IMR-90 (cell line): ENCODE data around the gene CDC73. TPM values are rescaled to one million over a fixed set of nuclear protein-coding genes. Genes with fewer than 3 reads are reported as not detected.
A peak's percentile ranks its signal among the peaks of the same experiment; 100 is the strongest.

ENCODE experiments used
- ATAC-seq: fragments of 200-7000 bp; cut with Tn5 transposase; 2 replicates; pipeline ENCODE4 v1.9.1; 2020; ENCODE audit warnings: low read depth, mild to moderate bottlenecking, moderate library complexity
- BruUV-seq: library from RNA; stranded (reverse); fragments of 400-500 nt; replicated peaks from 2 replicates; lab custom pipeline; 2021; lab: Mats Ljungman, UMichigan
- CTCF ChIA-PET: fragments of 300-600 bp; formaldehyde crosslinking; extraction: SDS; loops from one replicate; lab custom pipeline; 2021; ENCODE audit warnings: antibody characterized with exemption; lab: Yijun Ruan, JAX
- POLR2A ChIA-PET: fragments of 300-600 bp; sonication (Branson Sonifier 250); formaldehyde crosslinking; loops from one replicate; lab custom pipeline; 2022; ENCODE audit warnings: antibody characterized with exemption; ENCODE audit not compliant: unreplicated experiment; lab: Charles Lee
- DNase-seq: peaks from one replicate; pipeline ENCODE4 v3.0.0; 2013
- H2AFZ ChIP-seq: replicated peaks from 2 replicates; pipeline ENCODE3; 2013; ENCODE audit warnings: low read length, mild to moderate bottlenecking; ENCODE audit not compliant: poor library complexity
- H2AK5ac ChIP-seq: 2 replicates; pipeline ENCODE4 v1.6.1; 2013; ENCODE audit warnings: low read depth, low read length, inconsistent platforms
- H2AK9ac ChIP-seq: replicated peaks from 2 replicates; pipeline ENCODE3; 2013; ENCODE audit warnings: mild to moderate bottlenecking, low read depth, low read length, moderate library complexity; ENCODE audit not compliant: poor library complexity
- H2BK120ac ChIP-seq: 2 replicates; pipeline ENCODE4 v1.6.1; 2013; ENCODE audit warnings: low read depth, low read length, inconsistent platforms
- H2BK15ac ChIP-seq: 3 replicates; pipeline ENCODE4 v1.6.1; 2013; ENCODE audit warnings: low read depth, low read length, inconsistent platforms
- H2BK20ac ChIP-seq: 2 replicates; pipeline ENCODE4 v1.6.1; 2013; ENCODE audit warnings: low read depth, mild to moderate bottlenecking, inconsistent platforms, low read length, moderate library complexity
- H2BK5ac ChIP-seq: 2 replicates; pipeline ENCODE4 v1.6.1; 2013; ENCODE audit warnings: mild to moderate bottlenecking, low read depth, low read length, inconsistent platforms; ENCODE audit not compliant: poor library complexity, severe bottlenecking
- H3K14ac ChIP-seq: replicated peaks from 2 replicates; pipeline ENCODE4 v1.6.1; 2013; ENCODE audit warnings: low read depth, low read length, inconsistent platforms
- H3K18ac ChIP-seq: 2 replicates; pipeline ENCODE4 v1.6.1; 2013; ENCODE audit warnings: low read depth, low read length, control low read depth
- H3K23ac ChIP-seq: 2 replicates; pipeline ENCODE4 v1.6.1; 2013; ENCODE audit warnings: low read depth, low read length, inconsistent platforms
- H3K27ac ChIP-seq: 2 replicates; pipeline ENCODE4 v1.5.1; 2013; ENCODE audit warnings: mild to moderate bottlenecking, control low read depth, low read length; ENCODE audit not compliant: insufficient read depth
- H3K27me3 ChIP-seq: 2 replicates; pipeline ENCODE4 v1.6.1; 2013; ENCODE audit warnings: low read length; ENCODE audit not compliant: control insufficient read depth, insufficient read depth
- H3K36me3 ChIP-seq: 2 replicates; pipeline ENCODE4 v1.6.1; 2013; ENCODE audit warnings: low read length, mixed read lengths; ENCODE audit not compliant: control insufficient read depth, insufficient read depth
- H3K4ac ChIP-seq: 2 replicates; pipeline ENCODE4 v1.6.1; 2013; ENCODE audit warnings: low read depth, low read length, inconsistent platforms
- H3K4me1 ChIP-seq: 2 replicates; pipeline ENCODE4 v1.6.1; 2013; ENCODE audit warnings: low read length, mixed read lengths; ENCODE audit not compliant: control insufficient read depth, insufficient read depth
- H3K4me2 ChIP-seq: 2 replicates; pipeline ENCODE4 v1.6.1; 2013; ENCODE audit warnings: low read depth, mild to moderate bottlenecking, control low read depth, low read length, moderate library complexity
- H3K4me3 ChIP-seq: 2 replicates; pipeline ENCODE4 v1.5.1; 2013; ENCODE audit warnings: low read depth, mild to moderate bottlenecking, control low read depth, low read length, moderate library complexity; ENCODE audit not compliant: insufficient read depth
- H3K56ac ChIP-seq: 2 replicates; pipeline ENCODE4 v1.6.1; 2013; ENCODE audit warnings: low read length, inconsistent platforms; ENCODE audit not compliant: insufficient read depth; ENCODE audit errors: extremely low read depth
- H3K79me1 ChIP-seq, 2 experiments: 2 replicates each; pipeline ENCODE4 v1.6.1; 2013; ENCODE audit warnings: low read length in 2 of 2, inconsistent platforms in 1 of 2, low read depth in 1 of 2
- H3K9ac ChIP-seq: 2 replicates; pipeline ENCODE4 v1.6.1; 2013; ENCODE audit warnings: low read depth, low read length, control low read depth
- H3K9me1 ChIP-seq: 2 replicates; pipeline ENCODE4 v1.6.1; 2013; ENCODE audit warnings: low read length, inconsistent platforms; ENCODE audit not compliant: insufficient read depth
- H3K9me3 ChIP-seq: 2 replicates; pipeline ENCODE4 v1.6.1; 2013; ENCODE audit warnings: low read length; ENCODE audit not compliant: control insufficient read depth, insufficient read depth
- H4K20me1 ChIP-seq: 2 replicates; pipeline ENCODE4 v1.6.1; 2013; ENCODE audit warnings: low read length, inconsistent platforms; ENCODE audit not compliant: insufficient read depth
- H4K5ac ChIP-seq: 2 replicates; pipeline ENCODE4 v1.6.1; 2013; ENCODE audit warnings: mild to moderate bottlenecking, low read depth, low read length, control low read depth
- H4K8ac ChIP-seq, 2 experiments: 2 replicates each; pipeline ENCODE4 v1.6.1; 2013; ENCODE audit warnings: low read depth in 2 of 2, low read length in 2 of 2, control low read depth in 1 of 2, inconsistent platforms in 1 of 2
- H4K91ac ChIP-seq: 2 replicates; pipeline ENCODE4 v1.6.1; 2013; ENCODE audit warnings: low read depth, low read length, inconsistent platforms; ENCODE audit not compliant: insufficient read depth
- CEBPB ChIP-seq: IDR thresholded peaks from 2 replicates; pipeline ENCODE4 v1.6.1; 2012; ENCODE audit warnings: low read depth, low read length, improper control_type of control experiment
- USF2 ChIP-seq: fragments of 150-350 bp; IDR thresholded peaks from 2 replicates; pipeline ENCODE4 v1.6.1; 2017; ENCODE audit warnings: mild to moderate bottlenecking, antibody characterized with exemption, low read length, low read depth
- WGBS, 2 experiments: methylation state at CpG; one replicate each; pipeline versions ENCODE4 v1.1.5 to v1.1.7; 2013; ENCODE audit warnings: missing lambda C conversion rate in 2 of 2; ENCODE audit not compliant: insufficient read length in 1 of 2; ENCODE audit errors: extremely low coverage in 2 of 2; 5-methylcytosine and 5-hydroxymethylcytosine counted together
- dilution Hi-C: fragments of 300-500 bp; cut with HindIII; formaldehyde crosslinking; loops from one replicate; pipeline ENCODE4 v1.14.3; 2018; ENCODE audit warnings: low sequenced_read_pairs; ENCODE audit not compliant: unreplicated experiment
- in situ Hi-C: fragments of 300-500 bp; cut with MboI; formaldehyde crosslinking; loops from 3 replicates; pipeline ENCODE4 v1.14.3; 2019; ENCODE audit warnings: low sequenced_read_pairs, inconsistent platforms, mixed read lengths
- intact Hi-C: fragments of 100-400 bp; cut with micrococcal nuclease; formaldehyde crosslinking; loops from 2 replicates; pipeline ENCODE4 v1.10.0; 2022
- polyA plus RNA-seq, 3 experiments: library from polyadenylated mRNA; depleted of rRNA; stranded (reverse); fragments of >200 nt; gene quantifications; 2 replicates each; pipeline ENCODE4 v1.2.3, GENCODE V29; 2012; ENCODE audit warnings: low replicate concordance in 1 of 3
- total RNA-seq: library from RNA; depleted of rRNA; stranded (reverse); fragments of >200 nt; gene quantifications from 2 replicates; pipeline ENCODE4 v1.2.3, GENCODE V29; 2012

The CDC73 gene
- total and polyA plus RNA-seq, 2 of the 4 experiments (the other 2 are of a cell fraction): 22.1 to 29.6 TPM

- no CpG with 5 or more reads among the region's 3 CpGs for WGBS, 2 experiments
- Histone ChIP-seq H3K56ac (no peak overlapping the region), H3K9ac (no peak overlapping the region), H2BK120ac (no peak overlapping the region), H4K5ac (no peak overlapping the region), H2BK15ac (no peak overlapping the region), H2BK20ac (no peak overlapping the region), H2AK5ac (no peak overlapping the region), H4K20me1 (no peaks in the 10 kb centered on the region), H3K14ac (no peak overlapping the region), H4K91ac (no peak overlapping the region), H3K9me3 (no peaks in the 10 kb centered on the region), H3K27ac (no peak overlapping the region), H2BK5ac (no peak overlapping the region), H2AK9ac (no peak overlapping the region), H3K4ac (no peak overlapping the region), H2AFZ (no peak overlapping the region), H3K27me3 (no peaks in the 10 kb centered on the region), H3K9me1 (no peaks in the 10 kb centered on the region), H3K4me3 (no peak overlapping the region), H3K23ac (no peak overlapping the region), H3K79me1 (no peaks in the 10 kb centered on the region), H3K18ac (no peak overlapping the region), H3K36me3 (peaks cover 20% of the 10 kb centered on the region), H4K8ac (no peak overlapping the region), H3K4me2 (no peak overlapping the region), H3K4me1 (no peaks in the 10 kb centered on the region)
- dilution Hi-C loops (no loop called here), in situ Hi-C loops (no loop called here), intact Hi-C loops (no loop called here)
- BruUV-seq: no TSS peak
- no peak for DNase-seq
- ChIA-PET POLR2A (no interaction called here), CTCF (no interaction called here)
- TF ChIP-seq USF2 (no peak), CEBPB (peak; percentile 58)
- ATAC-seq: no peak
Observed at GRCh38 chr1:193086342-193086741, 35.5 kb upstream of the CDC73 start.
